Ovary (tissue), 9 donors: ENCODE measurements around the gene CMBL. TPM values are rescaled to one million over a fixed set of nuclear protein-coding genes. Genes with fewer than 3 reads are reported as not detected.
A peak's percentile ranks its signal among the peaks of the same experiment; 100 is the strongest.
"Not testable (repeated sequence)": the region's sequence is repeated elsewhere in the genome, so short reads cannot be mapped to it uniquely, and the experiment has no call there.

Experiments
- DNase-seq, 5 donors: peaks; one replicate each; pipeline ENCODE4 v3.0.0-alpha.2; 2019 to 2020
- H3K27ac ChIP-seq, 2 donors: fragments of 200-600 bp; one replicate each; pipeline versions ENCODE4 v1.5.1 to v1.8.0; 2019 to 2022
- H3K27me3 ChIP-seq: fragments of 200-600 bp; one replicate; pipeline ENCODE4 v1.8.0; 2022
- H3K36me3 ChIP-seq: fragments of 200-600 bp; sonication (generic); one replicate; pipeline ENCODE4 v1.5.1; 2019
- H3K4me1 ChIP-seq: one replicate; pipeline ENCODE4 v1.8.1; 2013; ENCODE audit warnings: mild to moderate bottlenecking, moderate library complexity; ENCODE audit not compliant: insufficient read depth
- H3K4me3 ChIP-seq: fragments of 200-600 bp; sonication (generic); one replicate; pipeline ENCODE4 v1.5.1; 2017
- H3K9me3 ChIP-seq, 2 donors: fragments of 200-600 bp in 1 of 2; sonication (generic) in 1 of 2; one replicate each; pipeline versions ENCODE4 v1.5.1 to v1.8.1; 2013 to 2019; ENCODE audit warnings: mild to moderate bottlenecking in 1 of 2, moderate library complexity in 1 of 2
- CTCF ChIP-seq, 3 donors: fragments of 450-650 bp in 2 of 3; fragments of 200-600 bp in 1 of 3; IDR thresholded peaks; one replicate each; pipeline versions ENCODE4 v1.5.1 to v1.8.0; 2016 to 2022; ENCODE audit warnings: antibody characterized with exemption in 3 of 3, mild to moderate bottlenecking in 1 of 3
- EP300 ChIP-seq: sonication (generic); formaldehyde crosslinking; IDR thresholded peaks from one replicate; pipeline ENCODE4 v1.6.1; 2017; ENCODE audit warnings: antibody characterized with exemption
- POLR2A ChIP-seq: fragments of 450-650 bp; IDR thresholded peaks from one replicate; pipeline ENCODE4 v1.6.1; 2017; ENCODE audit warnings: antibody characterized with exemption, mild to moderate bottlenecking, moderate library complexity
- WGBS, 3 donors: extraction: QIAGEN DNeasy Blood & Tissue Kit in 1 of 3; methylation state at CpG; one replicate each; pipeline versions ENCODE4 v1.1.5 to v1.1.7; 2013 to 2017; 5-methylcytosine and 5-hydroxymethylcytosine counted together
- intact Hi-C, 4 donors: fragments of 100-400 bp; cut with DNase I; formaldehyde crosslinking; loops; one replicate each; pipeline versions ENCODE4 v1.11.0 to v1.15.1; 2022 to 2023
- polyA plus RNA-seq, 2 donors: library from polyadenylated mRNA; stranded (reverse); fragments of 200-250 nt in 1 of 2; fragments of 350-450 nt in 1 of 2; fragmentation: Illumina TruSeq in 1 of 2; extraction: RNeasy Lipid Tissue Mini Kit (QIAGEN cat#74804) in 1 of 2; gene quantifications; one replicate each; pipeline ENCODE4 v1.2.3, GENCODE V29; 2013 to 2014
- total RNA-seq, 7 donors: library from RNA; depleted of rRNA in 2 of 7; stranded (reverse); fragments of >200 nt in 2 of 7; fragmentation: NEBNext Ultra II Directional in 3 of 7; extraction: Animal tissue kit (Norgen Biotek cat#: 25700) in 3 of 7; gene quantifications; one replicate each; pipeline versions ENCODE4 v1.1.0 to v1.2.4, GENCODE V29; 2016 to 2023
- donor health status: DM: no; HTN: no; CAD: no; lungs with moderate emphysema.
- donor health status: DM: no; HTN: no; CAD: no.
- donor health status: Bipolar disorder and iron deficiency.
- donor health status: DM: yes; HTN: yes; CAD: no.
- donor health status: DM: no; HTN: no; CAD: no.
- donor health status: DM: yes; HTN: yes; CAD: no.

CMBL gene
- total and polyA plus RNA-seq, 9 donors: 7.3 to 69.0 (median 43.2) TPM

GRCh38 chr5:10311595-10312425 is 4.1 kb upstream of the CMBL start:
- H3K27me3 ChIP-seq: no peaks in the 10 kb centered on the region
- WGBS, 3 donors: 38 to 63% (median 50%) methylated on average over 10 of the region's 10 CpGs
- intact Hi-C loops: no loop called here
- DNase-seq: no peak
- H3K4me1 ChIP-seq: peaks cover 10% of the 10 kb centered on the region
- H3K27ac ChIP-seq: peak overlapping the region in 1 of 2 donors; percentile 34
- no peak overlapping the region for H3K4me3 ChIP-seq
- H3K9me3 ChIP-seq: no peaks in the 10 kb centered on the region
- TF ChIP-seq CTCF (IDR thresholded peaks at IDR 0.05) (no peak), EP300 (no peak), POLR2A (no peak)
- H3K36me3 ChIP-seq: no peaks in the 10 kb centered on the region

- 58 to 80% (median 73%) methylated on average over 8 of the region's 8 CpGs for WGBS, 3 donors
- peaks cover 11% of the 10 kb centered on the region for H3K4me1 ChIP-seq
- H3K27me3 ChIP-seq, H3K36me3 ChIP-seq, DNase-seq, intact Hi-C loops, H3K9me3 ChIP-seq, H3K4me3 ChIP-seq: not testable (repeated sequence)
- H3K27ac ChIP-seq: peak overlapping the region in 1 of 2 donors; percentile 34
Observed at GRCh38 chr5:10310835-10311570, 3.3 kb upstream of the CMBL start.

- Histone ChIP-seq H3K36me3 (no peaks in the 10 kb centered on the region), H3K9me3 (no peaks in the 10 kb centered on the region), H3K27ac (peak overlapping the region in 1 of 2 donors; percentile 34), H3K27me3 (no peaks in the 10 kb centered on the region), H3K4me3 (no peak overlapping the region), H3K4me1 (peaks cover 12% of the 10 kb centered on the region)
- DNase-seq: peak in 4 of 5 donors; percentile 37 to 62 (median 54)
- no peak for TF ChIP-seq CTCF (IDR thresholded peaks at IDR 0.05)
- no peak for TF ChIP-seq POLR2A
- no peak for TF ChIP-seq EP300
- intact Hi-C loops: no loop called here
- 11 to 20% (median 16%) methylated on average over 8 of the region's 8 CpGs for WGBS, 3 donors
Observed at GRCh38 chr5:10310066-10310779, 2.5 kb upstream of the CMBL start.

GRCh38 chr5:10308844-10309243 is 1.1 kb upstream of the CMBL start:
- intact Hi-C loops: no loop called here
- no peaks in the 10 kb centered on the region for H3K9me3 ChIP-seq
- no peak overlapping the region for H3K27ac ChIP-seq
- WGBS, 3 donors: 72 to 83% (median 83%) methylated on average over 6 of the region's 6 CpGs
- no peak for DNase-seq
- H3K4me1 ChIP-seq: peaks cover 12% of the 10 kb centered on the region
- H3K4me3 ChIP-seq: no peak overlapping the region
- H3K36me3 ChIP-seq: no peaks in the 10 kb centered on the region
- TF ChIP-seq CTCF (IDR thresholded peaks at IDR 0.05) (no peak), EP300 (no peak), POLR2A (no peak)
- no peaks in the 10 kb centered on the region for H3K27me3 ChIP-seq
